ENCODE measurements around the gene ZNF428. TPM values are rescaled to one million over a fixed set of nuclear protein-coding genes. Genes with fewer than 3 reads are reported as not detected.

ZNF428 gene
- polyA plus RNA-seq, 1 experiment, result 34.0 TPM

- ChIA-PET POLR2A (no interaction called here), CTCF (no interaction called here)
- Histone ChIP-seq H3K4me3 (ENCODE audit: low read depth, low read length) (no peak overlapping the region), H3K27me3 (ENCODE audit: control insufficient read depth, insufficient read depth, low read length) (no peaks in the 10 kb centered on the region; the same call in 1 of the 2 replicates), H3K36me3 (ENCODE audit: control insufficient read depth, insufficient read depth, low read length) (no peaks in the 10 kb centered on the region)
- no peak for DNase-seq (ENCODE audit: low read depth)
- TF ChIP-seq CTCF (IDR thresholded peaks at IDR 0.05; ENCODE audit: insufficient read depth, low read depth, low read length), result no peak
Measured at GRCh38 chr19:43623889-43624670, 4.7 kb upstream of the ZNF428 start.

- Histone ChIP-seq H3K36me3 (ENCODE audit: control insufficient read depth, insufficient read depth, low read length) (no peaks in the 10 kb centered on the region), H3K4me3 (ENCODE audit: low read depth, low read length) (no peak overlapping the region), H3K27me3 (ENCODE audit: control insufficient read depth, insufficient read depth, low read length) (no peaks in the 10 kb centered on the region; the same call in 1 of the 2 replicates)
- POLR2A ChIA-PET, result no interaction called here
- no peak for TF ChIP-seq CTCF (IDR thresholded peaks at IDR 0.05; ENCODE audit: insufficient read depth, low read depth, low read length)
- DNase-seq (ENCODE audit: low read depth), result no peak
- CTCF ChIA-PET, result no interaction called here
Measured at GRCh38 chr19:43622956-43623355, 3.5 kb upstream of the ZNF428 start.

- CTCF ChIA-PET, result no interaction called here
- POLR2A ChIA-PET, result no interaction called here
- Histone ChIP-seq H3K27me3 (ENCODE audit: control insufficient read depth, insufficient read depth, low read length) (no peaks in the 10 kb centered on the region; the same call in 1 of the 2 replicates), H3K36me3 (ENCODE audit: control insufficient read depth, insufficient read depth, low read length) (no peaks in the 10 kb centered on the region), H3K4me3 (ENCODE audit: low read depth, low read length) (no peak overlapping the region)
- DNase-seq (ENCODE audit: low read depth), result no peak
- TF ChIP-seq CTCF (IDR thresholded peaks at IDR 0.05; ENCODE audit: insufficient read depth, low read depth, low read length), result no peak
Measured at GRCh38 chr19:43622070-43622469, 2.6 kb upstream of the ZNF428 start.

- no peak for DNase-seq (ENCODE audit: low read depth)
- ChIA-PET POLR2A (interaction anchor here (0.6 kb wide), 1 partner anchor 9 kb away, joined by 3 read pairs; no protein-coding TSS in a partner anchor), CTCF (no interaction called here)
- no peak for TF ChIP-seq CTCF (IDR thresholded peaks at IDR 0.05; ENCODE audit: insufficient read depth, low read depth, low read length)
- Histone ChIP-seq H3K27me3 (ENCODE audit: control insufficient read depth, insufficient read depth, low read length) (no peaks in the 10 kb centered on the region), H3K36me3 (ENCODE audit: control insufficient read depth, insufficient read depth, low read length) (no peaks in the 10 kb centered on the region), H3K4me3 (ENCODE audit: low read depth, low read length) (peak overlapping the region; percentile 86)
Measured at GRCh38 chr19:43620061-43621001, 902 bp upstream of the ZNF428 start.

- CTCF ChIA-PET, result no interaction called here
Measured at GRCh38 chr19:43618921-43619261, 538 bp downstream of the ZNF428 start.

More at GRCh38 chr19:43618921-43619261, 538 bp downstream of the ZNF428 start:
- Histone ChIP-seq H3K36me3 (ENCODE audit: control insufficient read depth, insufficient read depth, low read length) (no peaks in the 10 kb centered on the region), H3K4me3 (ENCODE audit: low read depth, low read length) (peak overlapping the region; percentile 86), H3K27me3 (ENCODE audit: control insufficient read depth, insufficient read depth, low read length) (no peaks in the 10 kb centered on the region)
- no peak for TF ChIP-seq CTCF (IDR thresholded peaks at IDR 0.05; ENCODE audit: insufficient read depth, low read depth, low read length)
- DNase-seq (ENCODE audit: low read depth), result no peak
- POLR2A ChIA-PET, result no interaction called here

Data from BJ (cell line).